HG02884 (cell line): ENCODE measurements around the gene FTSJ1.
A peak's percentile ranks its signal among the peaks of the same experiment; 100 is the strongest.
"Not testable (repeated sequence)": the region's sequence is repeated elsewhere in the genome, so short reads cannot be mapped to it uniquely, and the experiment has no call there.

Source experiments
- ATAC-seq: cut with Tn5 transposase; IDR thresholded peaks from one replicate; pipeline ENCODE4 v1.9.1; 2021; ENCODE audit warnings: mild to moderate bottlenecking, moderate library complexity; ENCODE audit not compliant: unreplicated experiment

FTSJ1 gene

DNA sequence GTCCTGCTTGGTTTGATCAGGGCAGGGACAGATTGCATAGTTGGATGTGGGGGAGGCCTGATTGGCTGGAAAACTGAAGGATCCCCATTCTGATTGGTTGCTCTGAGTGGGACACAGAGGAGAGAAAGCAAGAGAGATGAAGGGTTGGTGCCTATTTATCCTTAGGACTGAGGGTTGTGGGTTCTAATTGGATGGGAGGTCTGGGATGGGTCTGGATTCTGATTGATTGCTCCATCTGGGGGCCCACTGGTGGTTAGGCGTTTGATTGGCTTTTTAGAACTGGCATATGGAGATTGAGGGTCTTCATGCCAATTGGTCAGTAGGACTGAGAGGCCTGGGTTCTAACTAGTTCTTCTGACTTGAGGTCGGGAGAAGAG, 45.0 kb downstream of the FTSJ1 start:
- no peak for ATAC-seq

DNA sequence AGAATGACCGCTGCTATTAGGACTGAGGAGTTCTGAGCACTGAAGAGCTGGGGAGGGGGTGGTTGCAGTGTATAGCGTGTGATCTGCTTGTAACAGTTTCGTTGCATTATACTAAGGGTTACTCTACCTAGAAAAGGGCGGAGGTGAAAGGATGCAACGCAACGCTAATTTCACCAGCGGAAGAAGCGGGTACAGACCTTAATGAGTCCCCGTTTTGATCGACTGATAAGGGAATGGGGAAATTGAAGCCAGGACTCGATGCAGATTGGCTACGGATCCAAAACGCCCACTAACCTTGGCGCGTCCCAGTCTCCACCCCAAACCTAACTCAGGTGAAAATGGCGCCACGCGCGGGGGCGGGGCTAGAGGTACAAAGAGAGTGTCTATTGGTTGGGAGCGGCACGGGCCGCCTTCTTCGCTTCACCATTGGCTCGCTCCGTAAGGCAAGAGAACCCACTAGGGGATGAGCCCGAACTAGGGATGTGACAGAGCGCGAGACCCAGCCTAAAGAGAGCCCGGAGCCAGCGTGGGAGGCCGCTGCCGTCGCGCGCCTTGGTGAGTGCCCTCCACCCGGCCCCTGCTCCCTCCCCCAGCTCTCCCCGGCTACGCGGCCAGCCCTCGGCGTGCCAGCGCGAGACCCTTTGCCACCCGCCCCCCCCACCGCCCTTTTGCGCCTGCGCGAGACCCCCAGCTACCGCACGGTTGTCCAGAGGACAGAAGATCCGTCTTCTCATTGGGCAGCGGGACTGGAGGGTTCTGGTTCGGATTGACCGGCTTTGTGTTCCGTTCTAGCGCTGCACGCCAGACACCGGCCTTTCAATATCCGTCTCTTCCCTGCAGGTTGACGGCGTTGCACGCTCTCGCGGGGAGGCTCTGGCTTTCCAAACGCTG, 45.6 kb downstream of the FTSJ1 start, which contains the start of gene EBP:
TSS of gene EBP (plus strand) at position 456 of the 891 bp plus-strand sequence. CDS start 1,964 bp downstream, outside the sequence.
- ATAC-seq, result peak; percentile 95

DNA sequence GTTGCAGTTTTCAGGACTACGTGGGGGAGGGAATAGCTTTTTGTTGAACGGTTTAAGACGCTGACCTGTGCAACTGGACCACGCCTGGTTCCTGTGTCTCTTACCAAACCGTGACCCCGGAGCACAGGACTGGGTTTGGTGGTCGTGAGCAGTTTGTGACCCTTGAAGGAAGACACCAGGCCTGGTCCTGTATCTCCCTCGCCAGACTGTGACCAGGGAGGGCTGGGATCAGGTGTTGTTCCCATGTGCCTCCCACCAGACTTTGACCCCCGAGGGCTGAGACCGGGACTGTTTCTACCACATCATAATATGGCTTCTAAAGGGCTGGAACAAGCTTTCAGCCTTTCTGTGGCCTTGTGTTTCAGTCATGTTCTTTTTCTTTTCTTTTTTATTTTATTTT, 46.3 kb downstream of the FTSJ1 start:
- ATAC-seq, result no peak

GRCh38 chrX:48523682-48524081, 47.7 kb downstream of the FTSJ1 start:
- ATAC-seq, result no peak

DNA sequence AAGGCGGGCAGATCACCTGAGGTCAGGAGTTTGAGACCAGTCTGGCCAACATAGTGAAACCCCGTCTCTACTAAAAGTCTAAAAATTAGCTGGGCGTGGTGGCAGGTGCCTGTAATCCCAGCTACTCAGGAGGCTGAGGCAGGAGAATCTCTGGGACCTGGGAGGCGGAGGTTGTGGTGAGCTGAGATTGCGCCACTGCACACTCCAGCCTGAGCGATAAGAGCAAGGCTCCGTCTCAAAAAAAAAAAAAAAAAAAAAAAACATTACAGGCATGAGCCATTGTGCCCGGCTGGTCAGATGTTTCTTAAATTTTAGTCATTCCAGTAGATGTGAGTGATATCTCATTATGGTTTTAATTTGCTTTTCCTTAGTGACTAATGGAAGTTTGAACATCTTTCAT, 49.9 kb downstream of the FTSJ1 start:
- ATAC-seq, result not testable (repeated sequence)

- no peak for ATAC-seq
These were observed 54.7 kb downstream of the FTSJ1 start for GRCh38 chrX:48530736-48531135.

- ATAC-seq, result no peak
These were observed 55.5 kb downstream of the FTSJ1 start for GRCh38 chrX:48531358-48531959.

- ATAC-seq, result no peak
These were observed 56.2 kb downstream of the FTSJ1 start for GRCh38 chrX:48532161-48532560.

- no peak for ATAC-seq
These were observed 57.2 kb downstream of the FTSJ1 start for GRCh38 chrX:48533165-48533564.
